ENCODE results near the gene BEND5. TPM values are rescaled to one million over a fixed set of nuclear protein-coding genes. Genes with fewer than 3 reads are reported as not detected.

BEND5 gene
- total and polyA plus RNA-seq, 9 donors, result 8.2 to 28.5 (median 17.3) TPM

DNA sequence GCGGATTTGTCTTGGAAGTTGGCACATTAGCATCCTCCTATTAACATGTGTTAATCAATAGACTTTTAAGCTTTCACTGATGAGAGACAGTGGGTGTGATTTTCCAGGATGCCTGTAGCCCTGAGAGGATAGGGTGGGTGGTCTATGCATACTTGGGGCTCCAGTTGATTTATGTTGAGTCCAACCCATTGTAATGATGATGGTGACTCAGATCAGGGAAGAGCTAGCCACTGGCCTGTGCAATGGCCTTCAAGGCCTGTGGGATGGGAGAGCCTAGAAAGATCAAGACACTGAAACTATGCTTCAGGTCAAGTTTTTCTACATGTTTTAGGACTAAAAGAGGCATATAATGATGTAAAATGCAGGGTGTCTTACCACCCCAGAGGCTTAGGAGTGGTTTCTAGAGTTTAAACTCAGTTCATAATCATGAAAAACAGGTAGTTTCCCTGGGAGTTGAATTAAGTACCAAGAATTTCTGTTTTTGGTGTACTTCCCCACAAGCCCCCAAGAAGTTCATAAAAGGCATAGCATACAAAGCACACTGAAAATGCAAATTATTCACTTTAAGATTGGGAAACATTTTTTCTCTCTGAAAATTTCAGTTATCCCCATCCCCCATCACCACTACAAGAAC is 19.9 kb downstream of the BEND5 start:
- H3K9me3 ChIP-seq, result no peaks in the 10 kb centered on the region
- no peak overlapping the region for H3K4me3 ChIP-seq
- TF ChIP-seq, protein P1, sequence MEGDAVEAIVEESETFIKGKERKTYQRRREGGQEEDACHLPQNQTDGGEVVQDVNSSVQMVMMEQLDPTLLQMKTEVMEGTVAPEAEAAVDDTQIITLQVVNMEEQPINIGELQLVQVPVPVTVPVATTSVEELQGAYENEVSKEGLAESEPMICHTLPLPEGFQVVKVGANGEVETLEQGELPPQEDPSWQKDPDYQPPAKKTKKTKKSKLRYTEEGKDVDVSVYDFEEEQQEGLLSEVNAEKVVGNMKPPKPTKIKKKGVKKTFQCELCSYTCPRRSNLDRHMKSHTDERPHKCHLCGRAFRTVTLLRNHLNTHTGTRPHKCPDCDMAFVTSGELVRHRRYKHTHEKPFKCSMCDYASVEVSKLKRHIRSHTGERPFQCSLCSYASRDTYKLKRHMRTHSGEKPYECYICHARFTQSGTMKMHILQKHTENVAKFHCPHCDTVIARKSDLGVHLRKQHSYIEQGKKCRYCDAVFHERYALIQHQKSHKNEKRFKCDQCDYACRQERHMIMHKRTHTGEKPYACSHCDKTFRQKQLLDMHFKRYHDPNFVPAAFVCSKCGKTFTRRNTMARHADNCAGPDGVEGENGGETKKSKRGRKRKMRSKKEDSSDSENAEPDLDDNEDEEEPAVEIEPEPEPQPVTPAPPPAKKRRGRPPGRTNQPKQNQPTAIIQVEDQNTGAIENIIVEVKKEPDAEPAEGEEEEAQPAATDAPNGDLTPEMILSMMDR (IDR thresholded peaks at IDR 0.05), result no peak
- TF ChIP-seq POLR2A (IDR thresholded peaks at IDR 0.05) (no peak), EP300 (IDR thresholded peaks at IDR 0.05) (no peak)
- no peaks in the 10 kb centered on the region for H3K27me3 ChIP-seq
- intact Hi-C loops (cut with DNase I), result no loop called here
- 97 to 98% (median 97%) methylated on average over 1 of the region's 1 CpG for WGBS, 3 donors
- H3K4me1 ChIP-seq (ENCODE audit: insufficient read depth), result peaks cover 2% of the 10 kb centered on the region
- DNase-seq, result no peak
- H3K27ac ChIP-seq, result no peak overlapping the region
- no peaks in the 10 kb centered on the region for H3K36me3 ChIP-seq

DNA sequence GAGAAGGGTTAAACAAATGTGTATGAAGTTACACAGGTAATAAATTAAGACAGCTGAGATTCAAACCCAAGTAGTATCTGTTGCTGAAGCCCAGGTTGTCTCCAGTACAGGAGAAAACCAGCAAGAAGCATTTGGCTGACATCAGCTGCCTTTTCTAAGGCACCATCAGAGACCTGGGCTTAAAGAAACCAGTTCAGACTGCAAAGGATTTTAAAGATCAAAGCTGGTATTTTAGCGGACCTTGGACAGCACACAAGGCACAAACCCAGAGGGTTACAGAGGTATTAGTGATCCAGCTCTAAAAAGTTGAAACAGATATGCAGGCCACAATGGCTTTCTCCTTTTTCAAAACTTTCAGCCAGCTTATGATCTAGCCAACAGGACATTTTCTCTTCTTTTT is 23.4 kb downstream of the BEND5 start:
- 50 to 72% (median 59%) methylated on average over 1 of the region's 1 CpG for WGBS, 3 donors
- TF ChIP-seq EP300 (IDR thresholded peaks at IDR 0.05), result no peak
- no peak for TF ChIP-seq POLR2A (IDR thresholded peaks at IDR 0.05)
- TF ChIP-seq, protein P1 (IDR thresholded peaks at IDR 0.05), result no peak
- Histone ChIP-seq H3K4me3 (no peak overlapping the region), H3K27me3 (no peaks in the 10 kb centered on the region), H3K27ac (no peak overlapping the region), H3K36me3 (no peaks in the 10 kb centered on the region), H3K4me1 (ENCODE audit: insufficient read depth) (no peaks in the 10 kb centered on the region), H3K9me3 (no peaks in the 10 kb centered on the region)
- DNase-seq, result no peak
- intact Hi-C loops (cut with DNase I), result no loop called here

DNA sequence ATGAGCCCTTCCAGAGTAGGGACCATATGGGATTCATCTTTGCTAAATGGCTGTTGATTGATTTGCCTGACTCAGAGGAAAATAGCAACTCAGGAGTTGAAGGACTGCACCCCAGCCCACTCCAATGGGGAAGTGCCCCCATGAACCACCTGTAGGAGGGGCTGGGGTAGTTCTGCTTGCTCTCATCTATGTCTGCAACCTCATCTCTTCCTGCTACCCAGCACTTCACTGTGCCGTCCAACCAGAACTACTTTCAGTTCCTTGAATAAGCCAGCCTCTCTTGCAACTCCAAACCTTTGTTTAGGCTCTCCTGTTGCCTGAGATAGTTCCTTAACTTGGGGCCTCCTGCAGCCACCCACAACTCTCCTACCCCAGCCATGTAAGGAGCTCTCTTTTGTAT is 26.6 kb downstream of the BEND5 start:
- Histone ChIP-seq H3K4me3 (no peak overlapping the region), H3K27me3 (no peaks in the 10 kb centered on the region), H3K36me3 (no peaks in the 10 kb centered on the region), H3K9me3 (no peaks in the 10 kb centered on the region), H3K4me1 (ENCODE audit: insufficient read depth) (no peaks in the 10 kb centered on the region), H3K27ac (no peak overlapping the region)
- TF ChIP-seq POLR2A (IDR thresholded peaks at IDR 0.05) (no peak), EP300 (IDR thresholded peaks at IDR 0.05) (no peak)
- TF ChIP-seq, protein P1 (IDR thresholded peaks at IDR 0.05), result no peak
- DNase-seq, result no peak
- WGBS, 3 donors, result 89 to 94% (median 93%) methylated on average over 1 of the region's 1 CpG
- intact Hi-C loops (cut with DNase I), result no loop called here

DNA sequence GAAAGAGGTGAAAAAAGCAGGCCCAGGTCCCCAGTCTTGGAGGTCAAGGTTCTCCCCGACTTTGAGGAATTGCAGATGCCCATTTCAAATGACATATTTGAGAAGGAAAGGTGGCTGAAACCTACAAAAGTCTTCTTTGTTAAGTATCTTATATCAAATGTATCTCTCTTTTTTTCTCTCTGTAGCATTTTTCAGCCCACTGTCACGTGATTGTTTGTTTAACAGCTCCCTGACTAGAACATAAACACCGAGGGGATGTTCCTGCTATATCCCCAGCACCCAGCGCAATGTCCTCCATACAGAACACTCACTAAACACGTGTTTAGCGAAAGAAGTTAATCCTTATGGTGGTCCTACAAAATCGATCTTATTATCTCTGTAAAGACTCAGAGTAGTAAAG is 27.6 kb downstream of the BEND5 start:
- intact Hi-C loops (cut with DNase I), result no loop called here
- WGBS, 3 donors, result 74 to 78% (median 75%) methylated on average over 7 of the region's 7 CpGs
- no peaks in the 10 kb centered on the region for H3K9me3 ChIP-seq
- H3K27ac ChIP-seq, result no peak overlapping the region
- H3K4me1 ChIP-seq (ENCODE audit: insufficient read depth), result no peaks in the 10 kb centered on the region
- no peak for DNase-seq
- no peaks in the 10 kb centered on the region for H3K36me3 ChIP-seq
- TF ChIP-seq, protein P1 (IDR thresholded peaks at IDR 0.05), result no peak
- no peak for TF ChIP-seq POLR2A (IDR thresholded peaks at IDR 0.05)
- no peak for TF ChIP-seq EP300 (IDR thresholded peaks at IDR 0.05)
- H3K27me3 ChIP-seq, result no peaks in the 10 kb centered on the region
- H3K4me3 ChIP-seq, result no peak overlapping the region

Measured in ovary (tissue), 9 donors.